ENCODE measurements around the gene CREB3. TPM values are rescaled to one million over a fixed set of nuclear protein-coding genes. Genes with fewer than 3 reads are reported as not detected.

Gene CREB3
- total RNA-seq, 2 experiments from 2014 or later: 21.1 to 24.1 TPM

DNA sequence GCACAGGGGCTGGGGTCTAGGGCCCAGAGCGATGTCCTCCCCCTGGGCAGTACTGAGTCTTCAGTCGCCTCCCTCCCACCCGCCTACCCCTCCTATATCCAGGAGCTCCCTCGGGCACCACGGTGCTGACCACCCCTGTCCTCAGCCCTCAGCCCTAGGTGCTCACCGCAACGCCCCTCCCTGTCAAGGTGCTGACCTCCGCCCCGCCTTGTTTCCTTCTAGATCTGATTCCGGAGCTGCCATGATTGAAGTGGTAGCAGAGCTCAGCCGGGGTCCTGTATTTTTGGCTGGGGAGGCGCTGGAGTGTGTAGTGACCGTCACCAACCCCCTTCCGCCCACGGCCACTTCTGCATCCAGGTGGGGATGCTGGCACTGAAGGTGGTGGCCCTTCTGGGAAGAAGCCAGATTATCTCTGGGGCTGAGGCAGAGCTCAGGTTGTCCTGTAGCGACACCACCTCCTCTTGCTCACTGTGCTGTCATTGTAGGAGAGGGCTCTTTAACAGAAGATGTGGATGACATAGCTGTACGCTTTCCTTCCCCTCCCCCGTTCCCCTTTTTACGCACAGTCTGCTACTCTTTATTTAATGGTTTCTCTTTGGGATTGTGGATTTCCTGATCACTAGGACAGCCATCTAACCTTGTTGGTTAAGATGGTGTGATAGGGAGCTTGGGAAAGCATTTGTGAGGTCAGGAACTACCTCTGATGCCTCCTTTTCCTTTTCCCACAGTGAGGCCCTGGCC, 17.2 kb downstream of the CREB3 start:
- ATAC-seq (ENCODE audit: low read depth) (peak; percentile 64), DNase-seq (no peak)
- Mint-ChIP-seq H3K9me3 (no peaks in the 10 kb centered on the region), H3K4me1 (peaks cover 32% of the 10 kb centered on the region), H3K27ac (peak overlapping the region; percentile 91), H3K36me3 (peaks cover 23% of the 10 kb centered on the region), H3K27me3 (no peaks in the 10 kb centered on the region), H3K4me3 (peak overlapping the region; percentile 94)
- POLR2A ChIA-PET: interaction anchor here (0.5 to 3.3 kb wide), 18 partner anchors 9 to 737 kb away, joined by 3 to 53 read pairs (median 5); partner anchors contain the start of genes ARHGEF39, CCDC107, CREB3 and HINT2

DNA sequence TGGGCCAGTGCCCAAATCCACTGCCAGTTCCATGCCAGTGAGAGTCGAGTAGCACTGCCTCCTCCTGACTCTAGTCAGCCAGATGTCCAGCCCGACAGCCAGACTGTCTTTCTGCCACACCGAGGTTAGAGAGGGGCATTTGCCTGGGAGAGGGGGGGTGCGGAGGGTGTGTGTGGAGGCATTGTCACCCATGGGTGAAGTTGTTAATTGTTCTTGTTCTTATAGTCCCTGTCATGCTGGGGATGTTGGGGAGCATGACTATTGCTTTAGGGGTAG, 17.7 kb downstream of the CREB3 start:
- Mint-ChIP-seq H3K4me3 (peak overlapping the region; percentile 94), H3K27ac (peak overlapping the region; percentile 91), H3K36me3 (peaks cover 21% of the 10 kb centered on the region), H3K4me1 (peaks cover 30% of the 10 kb centered on the region), H3K9me3 (no peaks in the 10 kb centered on the region), H3K27me3 (no peaks in the 10 kb centered on the region)
- DNase-seq: no peak
- POLR2A ChIA-PET: interaction anchor here (0.8 to 3.3 kb wide), 12 partner anchors 15 to 145 kb away, joined by 3 to 53 read pairs (median 6); partner anchors contain the start of genes ARHGEF39, CCDC107, CREB3 and HINT2
- ATAC-seq (ENCODE audit: low read depth): no peak

DNA sequence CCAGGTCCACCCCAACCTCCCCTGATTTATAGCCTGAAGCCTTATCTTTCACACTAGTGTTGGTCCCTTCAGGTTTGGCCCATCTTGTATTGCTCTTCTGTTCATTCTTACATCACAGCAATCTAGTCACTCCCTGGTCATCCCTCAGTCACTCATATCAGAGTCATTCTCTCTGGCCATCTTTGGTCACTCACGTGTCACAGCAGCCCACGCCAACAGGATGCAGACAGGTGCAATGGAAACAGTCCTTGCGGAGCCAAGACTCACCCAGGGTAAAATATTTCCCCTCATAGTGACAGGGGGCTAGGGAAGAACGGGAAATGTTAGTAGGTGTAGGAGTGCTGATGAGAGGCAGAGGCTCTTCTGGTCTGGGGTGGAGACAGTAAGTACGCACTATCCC, 21.0 kb downstream of the CREB3 start:
- Mint-ChIP-seq H3K4me1 (peaks cover 25% of the 10 kb centered on the region), H3K4me3 (no peak overlapping the region)
- POLR2A ChIA-PET: no interaction called here

DNA sequence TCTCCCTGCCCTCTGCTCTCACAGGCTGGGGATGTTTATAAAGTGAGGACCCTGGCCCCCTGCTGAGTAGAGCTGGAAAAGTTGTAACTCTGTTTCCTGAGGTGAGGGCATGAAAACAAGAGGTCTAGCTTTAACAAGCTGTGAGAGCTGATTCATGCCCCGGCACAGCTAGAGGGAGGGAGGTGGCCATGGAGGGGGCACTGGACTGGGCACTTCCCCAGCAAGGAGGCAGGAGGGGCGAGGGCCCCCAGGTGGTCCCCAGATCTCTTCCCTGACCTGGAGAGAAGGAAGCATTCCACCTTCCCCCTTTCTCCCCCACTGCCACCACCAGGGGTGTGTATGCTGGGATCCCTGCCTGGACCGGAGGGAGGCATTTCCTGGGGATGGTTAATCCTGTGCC, 21.8 kb downstream of the CREB3 start, which contains the start of gene MSMP:
Gene MSMP, minus strand, starts transcription at position 13 of the 400 bp plus-strand sequence. CDS start 147 bp downstream, outside the sequence.
- Mint-ChIP-seq H3K36me3 (peaks cover 17% of the 10 kb centered on the region), H3K27ac (no peak within 1 kb of the TSS), H3K27me3 (no peaks in the 10 kb centered on the region), H3K4me3 (no peak within 1 kb of the TSS), H3K9me3 (no peaks in the 10 kb centered on the region), H3K4me1 (peaks cover 31% of the 10 kb centered on the region)
- ATAC-seq (ENCODE audit: low read depth) (no peak), DNase-seq (no peak)
- POLR2A ChIA-PET: no interaction called here

More for the DNA sequence above, 21.0 kb downstream of the CREB3 start:
- Mint-ChIP-seq H3K27ac (no peak overlapping the region), H3K9me3 (no peaks in the 10 kb centered on the region), H3K27me3 (no peaks in the 10 kb centered on the region), H3K36me3 (peaks cover 17% of the 10 kb centered on the region)
- ATAC-seq (ENCODE audit: low read depth) (no peak), DNase-seq (no peak)

DNA sequence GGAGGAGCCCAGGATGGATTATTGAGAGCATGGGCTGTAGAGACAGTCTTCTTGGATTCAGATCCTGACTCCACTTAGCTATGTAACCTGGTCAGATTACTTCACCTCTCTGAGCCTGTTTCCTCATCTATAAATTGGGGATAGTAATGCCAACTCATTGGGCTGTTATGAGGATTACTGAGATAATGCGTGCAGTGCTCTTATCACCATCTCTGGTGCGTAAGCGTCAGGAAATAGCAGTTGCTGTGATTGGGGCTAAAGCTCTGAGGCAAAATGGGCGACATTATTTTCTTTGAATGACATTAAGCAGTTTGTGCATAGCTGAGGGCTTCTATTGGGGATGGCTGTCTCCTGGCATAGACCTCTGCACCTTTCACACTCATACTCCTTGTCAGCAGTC, 22.6 kb downstream of the CREB3 start:
- Mint-ChIP-seq H3K27ac (no peak overlapping the region), H3K27me3 (no peaks in the 10 kb centered on the region), H3K4me3 (no peak overlapping the region), H3K9me3 (no peaks in the 10 kb centered on the region), H3K36me3 (peaks cover 17% of the 10 kb centered on the region), H3K4me1 (peaks cover 32% of the 10 kb centered on the region)
- DNase-seq (no peak), ATAC-seq (ENCODE audit: low read depth) (no peak)
- POLR2A ChIA-PET: no interaction called here

DNA sequence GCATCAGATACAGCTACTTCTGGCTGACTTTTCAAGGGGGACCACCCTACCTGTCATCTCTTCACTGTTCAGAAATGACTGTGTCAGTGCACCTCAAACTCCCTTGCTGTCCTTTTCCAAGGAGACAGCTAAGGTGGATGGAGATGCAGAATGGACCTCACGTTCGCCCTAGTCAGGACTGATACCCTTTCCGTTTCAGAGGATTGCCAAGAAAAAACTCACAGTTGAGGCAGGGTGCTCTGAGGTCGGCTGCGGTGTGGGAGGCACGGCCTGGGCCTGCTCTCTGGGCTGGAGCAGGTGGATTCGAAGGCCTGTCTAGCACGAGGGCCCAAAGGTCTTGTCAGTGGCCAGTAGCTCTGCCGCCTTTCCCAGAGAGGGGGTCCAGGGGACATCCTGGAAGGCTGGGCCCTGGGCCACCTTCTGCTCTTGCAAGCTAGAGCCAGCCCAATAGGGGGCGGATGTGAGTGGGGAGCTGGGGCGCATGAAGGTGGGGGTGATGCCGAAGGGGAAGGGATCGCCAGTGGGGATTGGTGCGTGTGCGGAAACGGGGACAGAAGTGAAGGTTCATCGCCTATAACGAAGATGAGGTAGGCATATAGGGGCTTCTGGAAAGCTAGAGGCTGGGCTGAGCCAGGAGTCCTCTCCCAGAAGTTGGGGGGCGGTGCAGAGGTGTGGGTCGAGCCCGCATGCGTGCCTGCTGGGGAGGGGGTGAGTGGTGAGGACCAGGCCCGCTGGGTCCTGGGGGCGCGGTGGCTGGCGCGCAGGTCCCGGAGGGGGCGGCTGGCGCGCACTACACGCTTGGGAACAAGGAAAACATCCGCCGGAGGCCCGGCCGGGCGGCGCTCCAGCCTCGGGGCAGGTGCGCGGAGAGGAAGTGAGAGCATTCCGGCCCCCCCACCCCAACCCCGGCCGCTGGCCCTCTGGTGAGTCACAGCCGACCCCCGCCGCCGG, 24.1 kb downstream of the CREB3 start:
- Mint-ChIP-seq H3K27me3 (no peaks in the 10 kb centered on the region), H3K4me1 (peaks cover 28% of the 10 kb centered on the region), H3K4me3 (peak overlapping the region; percentile 97), H3K36me3 (peaks cover 20% of the 10 kb centered on the region), H3K27ac (peak overlapping the region; percentile 98), H3K9me3 (no peaks in the 10 kb centered on the region)
- DNase-seq: peak; percentile 84
- POLR2A ChIA-PET: interaction anchor here (0.6 to 2.0 kb wide), 10 partner anchors 8 to 1435 kb away, joined by 3 to 7 read pairs (median 4); partner anchors contain the start of genes CCDC107, CREB3, RMRP and SPAG8
- peak; percentile 84 for ATAC-seq (ENCODE audit: low read depth)

DNA sequence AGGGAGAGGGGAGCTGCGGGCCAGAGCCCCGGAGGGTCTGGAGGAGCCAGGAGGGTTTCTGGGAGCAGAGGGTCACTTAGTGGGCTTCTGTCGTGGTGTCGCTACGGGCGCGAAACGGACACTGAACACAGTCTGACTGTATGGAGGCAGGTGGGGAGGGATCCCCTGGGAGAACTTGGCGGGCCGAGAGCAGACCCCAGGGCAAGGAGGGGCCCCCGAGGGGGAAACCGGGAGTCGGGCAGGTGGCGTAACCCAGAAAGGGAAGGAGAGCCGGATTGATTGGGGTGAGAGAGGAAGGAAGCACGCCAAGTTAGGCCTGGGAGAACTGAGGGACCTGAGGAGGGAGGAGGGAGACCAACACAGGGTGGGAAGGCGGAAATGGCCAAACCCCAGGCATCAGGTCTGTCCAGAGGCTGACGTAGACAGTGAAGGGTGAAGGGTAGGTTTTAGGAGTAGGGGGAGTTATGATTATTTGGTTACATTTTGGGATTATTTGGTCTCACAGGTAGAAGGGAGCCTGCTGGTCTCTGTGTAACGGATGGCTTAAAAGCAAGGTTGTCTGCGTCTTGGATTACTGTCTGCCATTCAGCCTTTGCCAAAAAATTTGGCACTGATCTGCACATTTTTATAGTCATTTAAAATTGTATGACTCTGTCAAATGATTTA, 24.9 kb downstream of the CREB3 start:
- Mint-ChIP-seq H3K4me1 (peaks cover 28% of the 10 kb centered on the region), H3K36me3 (peaks cover 20% of the 10 kb centered on the region), H3K4me3 (peak overlapping the region; percentile 97), H3K27ac (peak overlapping the region; percentile 98), H3K27me3 (no peaks in the 10 kb centered on the region), H3K9me3 (no peaks in the 10 kb centered on the region)
- ATAC-seq (ENCODE audit: low read depth) (peak; percentile 27), DNase-seq (peak; percentile 68)
- POLR2A ChIA-PET: interaction anchor here (0.6 to 2.0 kb wide), 8 partner anchors 9 to 1436 kb away, joined by 3 to 7 read pairs (median 4); partner anchors contain the start of genes CCDC107, CREB3, RMRP and TLN1

DNA sequence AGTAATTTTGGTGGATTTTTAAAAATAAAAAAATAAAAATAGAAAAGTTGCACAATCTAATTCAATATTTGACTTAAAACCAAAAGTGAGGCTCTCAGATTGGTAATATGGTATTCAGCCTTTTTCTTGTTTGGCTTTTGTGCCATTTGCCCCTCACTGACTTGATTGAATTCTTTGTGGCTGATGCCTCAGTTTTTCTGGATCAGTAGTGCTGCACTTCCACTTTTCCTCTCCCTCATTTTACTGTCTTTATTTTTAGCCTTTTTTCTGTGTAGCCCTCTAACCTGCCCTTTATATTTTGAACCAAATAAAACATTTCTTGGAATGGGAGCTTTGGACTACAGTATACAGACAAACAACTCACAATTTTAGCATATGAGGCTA, 25.4 kb downstream of the CREB3 start:
- peaks cover 17% of the 10 kb centered on the region for H3K36me3 Mint-ChIP-seq

DNA sequence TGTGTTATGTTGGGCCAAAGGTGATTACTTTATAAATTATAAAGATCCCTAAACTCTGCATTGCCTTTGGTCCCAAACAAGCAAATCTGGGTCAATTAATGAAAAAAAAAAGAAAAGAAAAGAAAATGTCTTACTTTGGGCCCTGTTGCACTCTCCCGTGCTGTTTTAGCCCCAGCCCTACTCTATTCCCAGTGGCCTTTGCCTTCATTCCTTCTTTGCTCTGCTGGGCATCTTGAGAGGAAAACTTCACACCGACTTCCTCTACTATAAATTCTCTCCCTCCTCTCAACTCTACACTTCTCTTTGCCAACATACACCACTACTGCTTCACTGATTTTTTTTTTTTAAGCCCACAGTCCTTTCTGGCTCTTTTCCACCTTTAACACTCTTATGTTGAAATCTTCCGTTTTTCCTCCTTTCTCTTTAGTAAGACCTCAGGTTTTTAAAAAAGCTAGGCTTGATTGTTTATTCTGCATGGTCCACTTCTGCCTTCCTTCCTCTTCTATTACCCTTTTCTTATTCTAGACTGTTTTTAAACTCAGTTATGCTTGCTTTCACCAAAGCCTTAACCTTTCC, 26.1 kb downstream of the CREB3 start:
- peaks cover 14% of the 10 kb centered on the region for H3K36me3 Mint-ChIP-seq
- DNase-seq (no peak), ATAC-seq (ENCODE audit: low read depth) (no peak)
- peak overlapping the region; percentile 50 for H3K27ac Mint-ChIP-seq
- H3K4me1 Mint-ChIP-seq: peaks cover 27% of the 10 kb centered on the region
- H3K4me3 Mint-ChIP-seq: peak overlapping the region; percentile 77
- H3K27me3 Mint-ChIP-seq: no peaks in the 10 kb centered on the region
- POLR2A ChIA-PET: interaction anchor here (0.7 to 1.2 kb wide), 4 partner anchors 9 to 1333 kb away, joined by 3 to 11 read pairs (median 4); no protein-coding TSS in a partner anchor
- no peaks in the 10 kb centered on the region for H3K9me3 Mint-ChIP-seq

More for the DNA sequence above, 25.4 kb downstream of the CREB3 start:
- no peak overlapping the region for H3K27ac Mint-ChIP-seq
- POLR2A ChIA-PET: interaction anchor here (1.1 kb wide), 1 partner anchor 8 kb away, joined by 4 read pairs; no protein-coding TSS in a partner anchor
- no peaks in the 10 kb centered on the region for H3K9me3 Mint-ChIP-seq
- ATAC-seq (ENCODE audit: low read depth) (no peak), DNase-seq (no peak)
- H3K4me3 Mint-ChIP-seq: peak overlapping the region; percentile 97
- H3K4me1 Mint-ChIP-seq: peaks cover 28% of the 10 kb centered on the region
- no peaks in the 10 kb centered on the region for H3K27me3 Mint-ChIP-seq

DNA sequence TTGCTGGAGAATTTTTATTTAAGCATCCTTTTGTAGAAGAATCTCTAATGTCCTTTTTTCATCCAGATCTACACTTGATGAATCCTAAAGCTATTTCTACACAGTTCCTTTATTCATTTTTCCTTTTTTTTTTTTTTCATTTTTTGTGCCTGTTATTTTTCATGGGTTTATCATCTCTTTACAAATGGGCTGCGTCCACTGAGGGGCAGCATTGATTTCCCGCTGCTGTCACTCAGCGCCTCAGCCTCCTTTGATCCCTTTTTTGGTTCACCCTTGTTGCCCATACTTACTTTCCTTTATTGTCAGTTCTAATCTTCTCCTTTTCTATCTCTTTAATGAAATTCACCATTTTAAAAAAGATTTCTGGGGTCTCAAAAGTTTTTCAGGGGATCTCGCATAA, 27.3 kb downstream of the CREB3 start:
- no peaks in the 10 kb centered on the region for H3K9me3 Mint-ChIP-seq
- no peak for DNase-seq
- H3K27me3 Mint-ChIP-seq: no peaks in the 10 kb centered on the region
- H3K4me1 Mint-ChIP-seq: peaks cover 27% of the 10 kb centered on the region
- POLR2A ChIA-PET: interaction anchor here (1.2 kb wide), 1 partner anchor 16 kb away, joined by 3 read pairs; no protein-coding TSS in a partner anchor
- H3K36me3 Mint-ChIP-seq: peaks cover 14% of the 10 kb centered on the region
- H3K27ac Mint-ChIP-seq: no peak overlapping the region
- no peak for ATAC-seq (ENCODE audit: low read depth)
- no peak overlapping the region for H3K4me3 Mint-ChIP-seq

DNA sequence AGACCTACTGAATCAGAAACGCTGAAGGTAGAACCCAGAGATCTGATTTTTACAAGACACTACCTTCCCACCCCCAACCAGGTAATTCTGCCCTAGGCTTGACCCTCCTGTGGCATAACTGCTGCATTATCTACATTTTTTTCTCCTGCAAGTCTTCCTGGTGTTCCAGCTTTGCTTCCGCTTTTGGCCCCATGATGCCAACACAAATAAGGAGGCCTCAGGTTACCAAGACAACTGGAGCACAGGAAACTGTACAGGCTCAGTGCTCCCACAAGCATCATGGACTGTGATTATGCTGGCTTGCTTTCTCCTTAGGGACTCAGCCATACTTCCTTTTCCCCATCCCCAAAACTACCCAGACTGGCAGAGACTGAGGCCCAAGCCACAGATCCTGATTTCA, 28.2 kb downstream of the CREB3 start:
- POLR2A ChIA-PET: no interaction called here
- Mint-ChIP-seq H3K4me1 (peaks cover 27% of the 10 kb centered on the region), H3K27ac (no peak overlapping the region), H3K9me3 (no peaks in the 10 kb centered on the region), H3K36me3 (peaks cover 14% of the 10 kb centered on the region), H3K4me3 (no peak overlapping the region), H3K27me3 (no peaks in the 10 kb centered on the region)
- ATAC-seq (ENCODE audit: low read depth) (no peak), DNase-seq (no peak)

DNA sequence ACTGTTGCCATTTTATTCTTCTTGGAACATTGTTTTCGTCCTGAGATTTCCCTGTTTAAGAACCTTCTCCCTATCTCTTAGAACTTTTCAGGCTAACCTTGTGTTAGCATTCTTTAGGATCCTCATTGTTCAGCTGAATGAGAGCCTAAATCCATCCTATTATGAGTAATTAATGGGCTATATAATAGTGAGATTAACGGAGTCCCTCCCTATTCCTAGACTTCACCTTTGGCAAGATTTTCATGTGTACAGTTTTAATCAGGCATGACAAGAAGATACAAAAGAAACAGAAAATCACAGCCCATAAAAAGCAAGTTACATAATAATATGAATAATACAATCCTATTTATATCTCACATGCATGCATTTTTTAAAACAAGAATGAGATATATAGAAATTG, 30.7 kb downstream of the CREB3 start:
- POLR2A ChIA-PET: no interaction called here
- H3K27ac Mint-ChIP-seq: no peak overlapping the region
- H3K36me3 Mint-ChIP-seq: peaks cover 12% of the 10 kb centered on the region
- H3K9me3 Mint-ChIP-seq: no peaks in the 10 kb centered on the region
- H3K4me3 Mint-ChIP-seq: no peak overlapping the region
- no peaks in the 10 kb centered on the region for H3K27me3 Mint-ChIP-seq
- DNase-seq: no peak
- peaks cover 14% of the 10 kb centered on the region for H3K4me1 Mint-ChIP-seq
- no peak for ATAC-seq (ENCODE audit: low read depth)
